ENCODE results near the gene DMD.
"Not testable (repeated sequence)": the region's sequence is repeated elsewhere in the genome, so short reads cannot be mapped to it uniquely, and the experiment has no call there.

DMD gene

GRCh38 chrX:32852203-32852602 is 359.1 kb downstream of the DMD start:
- no peak for DNase-seq (ENCODE audit: low read depth in 2 of 2)

DNA sequence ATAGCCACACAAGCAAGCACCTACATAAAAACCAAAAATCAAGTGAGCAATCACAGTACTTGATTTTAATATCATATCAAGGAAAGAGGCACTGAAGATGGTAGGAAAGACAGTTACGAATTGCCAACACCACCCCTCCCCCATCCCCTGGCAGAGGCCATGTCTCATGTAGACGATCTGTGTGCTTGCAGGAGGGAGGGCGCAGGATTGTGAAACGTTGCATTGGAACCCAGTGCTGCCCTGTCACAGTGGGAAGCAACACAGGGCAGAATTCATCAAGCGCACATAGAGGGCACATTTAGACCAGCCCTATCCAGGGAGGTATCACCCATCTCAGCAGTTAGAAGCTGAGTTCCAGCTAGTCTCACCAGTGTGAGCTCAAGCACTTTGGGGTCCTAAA is 359.8 kb downstream of the DMD start:
- DNase-seq (ENCODE audit: low read depth in 2 of 2) = no peak

DNA sequence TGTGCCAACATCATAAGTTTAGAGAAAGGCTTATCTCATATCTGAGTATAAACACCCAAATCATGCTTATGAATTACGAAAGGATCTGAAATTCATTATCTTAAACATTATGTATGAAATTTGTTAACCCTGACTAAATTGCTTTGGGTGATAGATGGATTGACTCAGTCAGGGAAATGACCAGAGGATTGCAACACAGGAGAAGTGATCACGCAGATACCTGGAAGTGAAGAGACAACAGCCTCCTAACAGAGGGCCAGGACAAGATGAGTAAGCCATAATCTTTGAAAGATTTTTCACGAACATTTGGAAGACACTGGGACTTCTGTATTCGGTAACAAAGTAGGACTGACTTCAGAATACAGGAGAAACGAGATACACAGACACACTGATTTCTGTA is 363.4 kb downstream of the DMD start:
- DNase-seq (ENCODE audit: low read depth in 2 of 2) = no peak

- DNase-seq (ENCODE audit: low read depth in 2 of 2) = no peak
Measured at GRCh38 chrX:32842053-32842452, 369.3 kb downstream of the DMD start.

DNA sequence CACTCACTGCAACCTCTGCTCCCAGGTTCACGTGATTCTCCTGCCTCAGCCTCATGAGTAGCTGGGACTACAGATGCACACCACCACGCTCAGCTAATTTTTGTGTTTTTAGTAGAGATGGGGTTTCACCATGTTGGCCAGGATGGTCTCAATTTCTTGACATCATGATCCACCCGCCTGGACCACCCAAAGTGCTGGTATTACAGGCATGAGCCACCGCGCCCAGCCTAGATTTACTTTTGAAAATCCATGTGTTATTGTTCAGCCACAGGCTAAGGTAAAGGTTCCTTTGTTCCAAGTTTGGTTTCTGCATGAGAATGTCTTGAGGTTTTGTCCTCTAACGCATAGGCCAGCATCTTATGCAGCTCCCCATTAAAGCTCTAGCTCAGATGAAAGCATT is 371.6 kb downstream of the DMD start:
- no peak for DNase-seq (ENCODE audit: low read depth in 2 of 2)

DNA sequence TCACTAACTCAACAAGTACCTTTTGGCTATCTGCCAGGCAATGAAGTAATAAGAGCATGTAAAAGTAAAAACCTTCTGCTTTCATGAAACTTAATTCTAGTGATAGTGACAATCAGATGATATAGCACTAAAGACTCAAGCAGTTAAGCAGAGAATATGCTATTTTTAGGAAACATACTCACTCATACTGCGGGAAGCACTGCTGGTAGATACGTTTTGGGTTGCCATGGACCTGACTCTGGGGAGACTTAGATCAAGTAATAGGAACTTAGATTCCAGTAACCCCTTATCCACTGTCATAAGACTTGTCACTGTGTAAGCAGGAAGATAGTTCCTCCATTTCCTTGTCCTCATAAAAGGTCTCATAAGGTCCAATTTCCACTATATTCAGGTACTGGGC is 386.3 kb downstream of the DMD start:
- no peak for DNase-seq (ENCODE audit: low read depth in 2 of 2)

GRCh38 chrX:32804034-32804433 is 407.3 kb downstream of the DMD start:
- DNase-seq (ENCODE audit: low read depth in 2 of 2) = no peak

GRCh38 chrX:32798990-32799389 is 412.4 kb downstream of the DMD start:
- DNase-seq (ENCODE audit: low read depth in 2 of 2) = no peak

GRCh38 chrX:32788936-32789335 is 422.4 kb downstream of the DMD start:
- no peak for DNase-seq (ENCODE audit: low read depth in 2 of 2)

GRCh38 chrX:32780109-32780508 is 431.2 kb downstream of the DMD start:
- no peak for DNase-seq (ENCODE audit: low read depth in 2 of 2)

DNA sequence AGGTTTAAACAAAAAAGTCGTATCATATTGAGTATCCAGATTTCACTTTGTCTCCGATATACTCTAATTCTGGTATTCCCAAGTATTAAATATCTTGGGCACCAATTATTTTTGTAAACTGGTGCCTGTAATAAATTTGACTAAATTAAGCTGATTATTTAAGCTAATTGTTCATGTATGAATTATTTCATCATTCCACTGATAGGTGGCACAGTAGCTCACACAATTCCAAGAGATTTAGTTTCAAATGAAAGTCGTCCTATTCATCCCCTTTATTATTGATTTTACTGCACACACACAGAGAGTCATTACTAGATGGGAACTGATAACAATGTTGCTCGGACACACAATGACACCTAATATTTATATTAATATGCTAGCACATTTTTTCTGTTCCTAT is 432.4 kb downstream of the DMD start:
- no peak for DNase-seq (ENCODE audit: low read depth in 2 of 2)

- no peak for DNase-seq (ENCODE audit: low read depth in 2 of 2)
Measured at GRCh38 chrX:32774966-32775365, 436.4 kb downstream of the DMD start.

DNA sequence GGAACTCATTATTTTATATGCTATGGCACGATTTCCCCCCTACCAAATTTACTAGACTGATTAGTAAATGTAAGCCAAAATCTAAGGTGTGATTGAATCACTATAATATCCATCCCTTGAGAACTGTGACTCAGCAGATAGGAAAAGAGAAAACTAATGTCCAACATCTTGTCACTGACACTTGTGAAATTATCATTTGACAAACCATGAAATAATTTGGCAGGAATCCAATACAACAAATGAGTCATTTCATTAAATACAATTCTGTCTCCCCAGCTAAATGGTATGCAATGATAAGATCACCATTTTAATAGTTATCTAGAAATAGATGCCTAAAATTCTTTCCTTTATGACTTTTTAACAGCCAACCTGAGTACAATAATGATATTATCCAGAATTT is 462.3 kb downstream of the DMD start:
- no peak for DNase-seq (ENCODE audit: low read depth in 2 of 2)

DNA sequence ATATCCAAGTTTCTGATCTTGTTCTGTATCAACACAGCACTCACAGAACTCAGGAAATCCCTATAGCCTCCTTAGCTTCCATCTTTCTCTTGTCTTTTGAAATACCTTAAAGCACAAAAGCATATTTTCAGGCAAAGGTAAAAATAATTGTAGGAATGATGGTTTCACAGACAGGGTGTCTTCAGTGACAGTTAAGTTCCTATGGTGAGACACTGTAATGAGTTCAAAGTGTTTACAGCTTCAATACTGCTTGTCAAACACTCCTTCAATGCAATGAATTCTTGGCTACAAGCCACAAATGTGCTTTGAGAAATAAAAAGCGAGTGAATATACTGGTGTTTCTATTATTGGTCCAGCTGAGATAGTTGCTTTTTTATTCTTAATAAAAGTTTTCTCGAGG is 466.0 kb downstream of the DMD start:
- DNase-seq (ENCODE audit: low read depth in 2 of 2) = no peak

- DNase-seq (ENCODE audit: low read depth in 2 of 2) = no peak
Measured at GRCh38 chrX:32744921-32745320, 466.4 kb downstream of the DMD start.

DNA sequence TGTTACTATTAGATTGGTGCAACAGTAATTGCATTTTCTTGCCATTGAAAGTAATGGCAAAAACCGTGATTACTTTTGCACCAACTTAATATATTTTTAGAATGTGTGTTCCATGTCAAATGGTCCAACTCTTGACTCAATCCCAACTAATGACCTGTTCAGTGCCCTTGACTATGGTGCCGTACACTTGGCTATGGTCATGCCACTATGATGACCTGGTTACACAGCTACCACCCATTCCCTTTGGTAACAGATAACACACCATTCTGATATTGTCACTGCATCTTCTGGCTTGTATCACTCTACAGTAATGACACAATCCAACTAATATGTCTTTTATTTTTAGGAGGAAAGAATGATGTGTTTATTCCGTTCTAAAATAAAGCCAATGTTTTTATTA is 469.4 kb downstream of the DMD start:
- DNase-seq (ENCODE audit: low read depth in 2 of 2) = no peak

- DNase-seq (ENCODE audit: low read depth in 2 of 2) = no peak
Measured at GRCh38 chrX:32708542-32708941, 502.8 kb downstream of the DMD start.

DNA sequence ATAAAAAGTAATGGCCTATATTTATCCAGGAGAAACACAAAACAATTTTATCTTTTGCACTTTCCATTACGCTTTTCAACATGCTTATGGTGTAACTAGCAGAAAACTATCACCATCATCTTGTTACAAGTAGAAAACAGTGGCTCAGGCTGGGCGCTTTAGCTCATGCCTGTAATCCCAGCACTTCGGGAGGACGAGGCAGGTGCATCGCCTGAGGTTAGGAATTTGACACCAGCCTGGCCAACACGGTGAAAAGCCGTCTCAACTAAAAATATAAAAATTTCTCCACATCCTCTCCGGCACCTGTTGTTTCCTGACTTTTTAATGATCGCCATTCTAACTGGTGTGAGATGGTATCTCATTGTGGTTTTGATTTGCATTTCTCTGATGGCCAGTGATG is 506.0 kb downstream of the DMD start:
- not testable (repeated sequence) for DNase-seq (ENCODE audit: low read depth in 2 of 2)

DNA sequence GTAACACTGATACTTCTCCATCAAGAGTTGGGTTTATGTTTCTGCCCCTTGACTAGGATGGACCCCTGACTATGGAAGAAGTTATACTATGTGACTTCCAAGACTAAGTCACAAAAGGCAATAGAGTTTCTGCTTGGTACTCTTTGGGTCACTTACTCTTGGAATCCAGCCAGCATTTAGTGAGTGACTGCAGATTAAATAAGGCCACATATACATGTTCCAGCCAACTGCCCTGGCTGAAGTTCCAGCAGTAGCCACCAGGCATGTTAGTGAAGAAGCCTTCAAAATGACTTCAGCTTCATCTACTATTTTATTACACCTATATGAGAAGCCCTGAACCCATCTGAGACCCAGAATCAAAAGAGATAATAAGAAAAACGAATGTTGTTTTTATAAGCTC is 524.0 kb downstream of the DMD start:
- DNase-seq (ENCODE audit: low read depth in 2 of 2) = no peak

- DNase-seq (ENCODE audit: low read depth in 2 of 2) = no peak
Measured at GRCh38 chrX:32678487-32678886, 532.9 kb downstream of the DMD start.

DNA sequence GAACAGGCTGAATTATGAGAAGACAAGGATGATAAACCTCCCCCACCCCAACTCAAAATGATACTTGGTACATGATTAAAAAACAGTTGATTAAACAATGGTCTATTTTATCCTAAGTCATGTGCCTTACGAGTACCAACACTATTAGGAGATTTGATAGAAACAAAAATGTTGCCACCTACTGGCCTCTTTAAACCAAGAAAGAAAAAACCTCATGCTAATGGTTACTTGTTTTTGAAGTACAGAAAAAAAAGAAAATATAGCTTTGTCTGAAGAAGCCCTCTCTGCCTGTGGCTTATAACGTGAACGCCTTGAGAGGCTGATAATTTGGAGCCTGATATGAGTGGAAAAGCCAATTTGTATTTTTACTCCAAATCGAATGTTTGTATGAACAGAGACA is 538.2 kb downstream of the DMD start:
- no peak for DNase-seq (ENCODE audit: low read depth in 2 of 2)

DNA sequence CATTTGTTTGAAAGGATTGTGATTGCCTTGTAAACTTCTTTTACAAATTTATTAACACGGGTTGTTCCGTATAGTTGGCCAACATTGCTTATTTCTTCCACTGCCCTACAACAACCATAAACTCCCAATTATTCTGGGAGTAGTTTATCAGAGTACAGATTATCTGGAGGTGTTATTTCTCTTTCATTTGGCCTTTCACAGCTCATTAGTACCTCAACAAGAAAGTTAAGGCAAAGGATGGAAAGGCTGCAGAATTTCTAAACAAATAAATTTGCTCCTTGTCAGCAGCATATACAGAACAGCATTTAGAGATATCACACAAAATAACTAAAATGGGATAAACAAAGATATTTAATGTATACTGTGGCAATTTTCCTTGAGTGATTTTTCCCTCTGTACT is 548.8 kb downstream of the DMD start:
- DNase-seq (ENCODE audit: low read depth in 2 of 2) = no peak

DNA sequence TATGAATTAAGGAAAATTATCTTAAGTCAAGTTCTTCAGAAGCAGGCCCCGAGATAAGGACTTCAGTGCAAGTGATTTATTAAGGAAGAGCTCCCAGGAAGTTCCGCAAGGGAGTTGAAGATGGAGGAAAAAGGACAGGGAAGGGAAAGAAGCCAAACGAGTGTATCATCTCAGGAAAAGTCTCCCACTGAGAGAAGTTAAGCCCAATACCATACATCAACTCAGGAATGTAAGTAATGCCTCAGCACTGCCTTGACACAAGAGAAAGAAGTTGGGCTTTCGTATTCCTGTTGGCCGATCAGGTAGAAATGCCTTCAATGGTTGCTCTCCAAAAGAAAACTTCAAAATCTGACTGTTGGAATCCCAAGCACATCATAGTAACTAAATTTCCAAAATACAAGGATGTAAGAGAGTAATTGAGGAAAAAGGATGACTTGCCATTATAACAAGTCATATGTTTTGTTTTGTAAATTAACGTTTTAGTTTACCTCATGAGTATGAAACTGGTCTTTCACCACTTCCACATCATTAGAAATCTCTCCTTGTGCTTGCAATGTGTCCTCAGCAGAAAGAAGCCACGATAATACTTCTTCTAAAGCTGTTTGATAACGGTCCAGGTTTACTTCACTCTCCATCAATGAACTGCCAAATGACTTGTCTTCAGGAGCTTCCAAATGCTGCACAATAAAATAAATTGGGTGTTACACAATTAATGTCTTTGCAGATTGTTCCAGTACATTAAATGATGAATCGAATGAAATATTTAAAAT is 566.7 kb downstream of the DMD start:
- no peak for DNase-seq (ENCODE audit: low read depth in 2 of 2)

- no peak for DNase-seq (ENCODE audit: low read depth in 2 of 2)
Measured at GRCh38 chrX:32642283-32642682, 569.1 kb downstream of the DMD start.

Measured in stimulated activated CD4-positive, alpha-beta T cell treated with anti-CD3 and anti-CD28 coated beads, Interleukin-1b, Interleukin-23, amount 100 ng/mL, for 1 hour (primary cell).